ENCODE data around the gene CERS6. TPM values are rescaled to one million over a fixed set of nuclear protein-coding genes. Genes with fewer than 3 reads are reported as not detected.

CERS6 gene
- total RNA-seq, 4 donors from 2014 or later: 46.6 to 67.7 (median 53.6) TPM

DNA sequence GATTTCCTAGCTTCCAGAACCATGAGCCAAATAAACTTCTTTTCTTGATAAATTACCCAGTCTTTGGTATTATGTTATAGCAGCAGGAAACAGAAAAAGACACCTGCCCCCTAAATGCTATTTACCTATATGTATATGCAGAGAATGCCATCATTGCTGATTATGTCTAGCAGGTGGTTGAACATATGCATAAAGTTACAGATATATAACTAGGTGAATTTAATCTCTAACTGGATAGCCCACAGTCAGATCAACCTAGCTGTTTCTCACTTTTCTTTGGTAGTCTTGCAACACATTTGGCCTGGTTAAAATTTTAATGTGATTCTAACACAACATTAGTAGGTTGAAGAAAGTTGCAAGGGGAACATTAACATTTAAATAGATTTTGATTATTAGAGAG, 7.1 kb upstream of the CERS6 start:
- intact Hi-C loops (cut with DNase I): no loop called here
- no peak for DNase-seq (ENCODE audit: extremely low spot score)
- TF ChIP-seq EP300 (IDR thresholded peaks at IDR 0.05) (no peak), POLR2A (IDR thresholded peaks at IDR 0.05; ENCODE audit: low read depth) (no peak), POLR2AphosphoS5 (IDR thresholded peaks at IDR 0.05) (no peak)
- TF ChIP-seq, protein P1, sequence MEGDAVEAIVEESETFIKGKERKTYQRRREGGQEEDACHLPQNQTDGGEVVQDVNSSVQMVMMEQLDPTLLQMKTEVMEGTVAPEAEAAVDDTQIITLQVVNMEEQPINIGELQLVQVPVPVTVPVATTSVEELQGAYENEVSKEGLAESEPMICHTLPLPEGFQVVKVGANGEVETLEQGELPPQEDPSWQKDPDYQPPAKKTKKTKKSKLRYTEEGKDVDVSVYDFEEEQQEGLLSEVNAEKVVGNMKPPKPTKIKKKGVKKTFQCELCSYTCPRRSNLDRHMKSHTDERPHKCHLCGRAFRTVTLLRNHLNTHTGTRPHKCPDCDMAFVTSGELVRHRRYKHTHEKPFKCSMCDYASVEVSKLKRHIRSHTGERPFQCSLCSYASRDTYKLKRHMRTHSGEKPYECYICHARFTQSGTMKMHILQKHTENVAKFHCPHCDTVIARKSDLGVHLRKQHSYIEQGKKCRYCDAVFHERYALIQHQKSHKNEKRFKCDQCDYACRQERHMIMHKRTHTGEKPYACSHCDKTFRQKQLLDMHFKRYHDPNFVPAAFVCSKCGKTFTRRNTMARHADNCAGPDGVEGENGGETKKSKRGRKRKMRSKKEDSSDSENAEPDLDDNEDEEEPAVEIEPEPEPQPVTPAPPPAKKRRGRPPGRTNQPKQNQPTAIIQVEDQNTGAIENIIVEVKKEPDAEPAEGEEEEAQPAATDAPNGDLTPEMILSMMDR (IDR thresholded peaks at IDR 0.05): no peak
- H3K36me3 ChIP-seq: no peaks in the 10 kb centered on the region
- H3K4me3 ChIP-seq: no peak overlapping the region
- no peak overlapping the region for H3K27ac ChIP-seq (replicated peaks in 1 of 4)
- peaks cover 0 to 9% (median 0%) of the 10 kb centered on the region in 4 donors for H3K9me3 ChIP-seq
- H3K27me3 ChIP-seq: no peaks in the 10 kb centered on the region
- H3K4me1 ChIP-seq: no peaks in the 10 kb centered on the region

DNA sequence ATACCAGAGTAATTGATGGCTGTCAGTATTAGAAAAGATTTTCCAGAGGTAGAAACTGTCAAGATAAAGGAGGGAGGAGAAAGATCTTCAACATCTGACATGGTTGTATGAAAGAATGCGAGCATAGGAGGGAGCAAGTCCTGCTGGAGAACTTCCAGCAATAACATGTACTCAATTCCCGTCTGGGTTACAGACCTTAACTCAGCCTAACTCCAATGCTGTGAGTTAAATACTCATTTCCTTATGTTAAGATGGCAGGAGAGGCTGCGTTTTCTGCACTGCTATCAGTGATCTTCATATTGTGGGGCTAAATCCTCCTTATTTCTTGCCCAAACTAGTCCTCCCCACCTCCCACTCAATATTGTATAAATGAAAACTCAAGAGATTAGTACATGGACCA, 6.7 kb upstream of the CERS6 start:
- H3K4me1 ChIP-seq: no peaks in the 10 kb centered on the region
- no peaks in the 10 kb centered on the region for H3K36me3 ChIP-seq
- 60% methylated on average over 3 of the region's 3 CpGs for WGBS
- intact Hi-C loops (cut with DNase I): no loop called here
- no peak overlapping the region for H3K4me3 ChIP-seq
- no peak for DNase-seq (ENCODE audit: extremely low spot score)
- no peak overlapping the region for H3K27ac ChIP-seq (replicated peaks in 1 of 4)
- peaks cover 0 to 9% (median 0%) of the 10 kb centered on the region in 4 donors for H3K9me3 ChIP-seq
- no peak for TF ChIP-seq POLR2AphosphoS5 (IDR thresholded peaks at IDR 0.05)
- TF ChIP-seq, protein P1 (IDR thresholded peaks at IDR 0.05): no peak
- TF ChIP-seq POLR2A (IDR thresholded peaks at IDR 0.05; ENCODE audit: low read depth): no peak
- no peaks in the 10 kb centered on the region for H3K27me3 ChIP-seq

GRCh38 chr2:168450171-168450570, 5.9 kb upstream of the CERS6 start:
- intact Hi-C loops (cut with DNase I): loop anchor here (10.0 kb wide), 2 partner anchors 255 to 305 kb away; no protein-coding TSS in a partner anchor
- Histone ChIP-seq H3K27me3 (no peaks in the 10 kb centered on the region), H3K9me3 (peaks cover 0 to 3% (median 0%) of the 10 kb centered on the region in 4 donors), H3K27ac (replicated peaks in 1 of 4) (no peak overlapping the region), H3K4me3 (no peak overlapping the region), H3K4me1 (peaks cover 0 to 3% (median 1%) of the 10 kb centered on the region in 4 donors), H3K36me3 (no peaks in the 10 kb centered on the region)
- 82% methylated on average over 1 of the region's 1 CpG for WGBS
- TF ChIP-seq EP300 (IDR thresholded peaks at IDR 0.05): no peak
- TF ChIP-seq, protein P1 (IDR thresholded peaks at IDR 0.05): no peak
- no peak for TF ChIP-seq POLR2A (IDR thresholded peaks at IDR 0.05; ENCODE audit: low read depth)
- no peak for TF ChIP-seq POLR2AphosphoS5 (IDR thresholded peaks at IDR 0.05)
- DNase-seq (ENCODE audit: extremely low spot score): no peak

DNA sequence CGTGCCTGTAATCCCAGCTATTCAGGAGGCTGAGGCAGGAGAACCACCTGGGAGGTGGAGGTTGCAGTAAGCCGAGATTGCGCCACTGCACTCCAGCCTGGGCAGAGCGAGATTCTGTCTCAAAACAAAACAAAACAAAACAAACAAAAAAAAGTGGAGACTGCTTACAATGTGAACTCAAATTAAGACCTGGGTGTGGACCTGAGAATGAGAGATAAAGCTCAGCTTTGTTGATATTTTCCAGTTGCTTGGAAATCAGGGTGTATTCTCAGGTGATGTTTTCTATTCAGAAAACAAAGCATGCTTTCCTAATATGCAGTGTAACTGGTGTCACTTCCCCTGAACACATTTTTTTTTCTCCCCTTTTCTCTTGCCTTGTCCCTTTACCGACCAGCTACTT, 5.3 kb upstream of the CERS6 start:
- peaks cover 0 to 9% (median 4%) of the 10 kb centered on the region in 4 donors for H3K4me1 ChIP-seq
- H3K27ac ChIP-seq (replicated peaks in 1 of 4): no peak overlapping the region
- H3K4me3 ChIP-seq: no peak overlapping the region
- no peak for TF ChIP-seq POLR2A (IDR thresholded peaks at IDR 0.05; ENCODE audit: low read depth)
- TF ChIP-seq POLR2AphosphoS5 (IDR thresholded peaks at IDR 0.05): no peak
- TF ChIP-seq, protein P1 (IDR thresholded peaks at IDR 0.05): no peak
- TF ChIP-seq EP300 (IDR thresholded peaks at IDR 0.05): no peak
- intact Hi-C loops (cut with DNase I): loop anchor here (10.0 kb wide), 2 partner anchors 254 to 304 kb away; no protein-coding TSS in a partner anchor
- H3K36me3 ChIP-seq: no peaks in the 10 kb centered on the region
- H3K27me3 ChIP-seq: no peaks in the 10 kb centered on the region
- DNase-seq (ENCODE audit: extremely low spot score): no peak
- 86% methylated on average over 5 of the region's 5 CpGs for WGBS
- H3K9me3 ChIP-seq: no peaks in the 10 kb centered on the region

DNA sequence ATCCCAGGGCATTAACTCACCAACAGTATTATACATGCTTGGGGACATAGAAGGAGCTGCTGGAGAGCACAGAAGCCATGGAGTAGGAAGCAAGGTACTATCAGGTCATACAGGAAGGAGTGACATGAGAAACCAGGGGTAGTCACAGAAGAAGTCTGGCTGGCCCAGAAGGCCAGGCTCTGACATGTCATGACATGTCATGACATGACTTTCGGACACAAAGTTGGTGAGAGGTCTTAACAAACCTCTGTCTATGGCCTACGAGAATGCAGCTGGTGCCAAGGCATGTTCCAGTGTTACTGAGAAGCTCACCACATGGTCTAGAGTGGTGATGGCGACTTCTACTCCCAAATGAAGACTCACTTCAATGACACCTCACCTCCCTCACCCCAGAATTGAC, 3.3 kb upstream of the CERS6 start:
- Histone ChIP-seq H3K4me1 (peaks cover 0 to 14% (median 7%) of the 10 kb centered on the region in 4 donors), H3K27ac (replicated peaks in 1 of 4) (no peak overlapping the region), H3K36me3 (no peaks in the 10 kb centered on the region), H3K27me3 (no peaks in the 10 kb centered on the region), H3K9me3 (no peaks in the 10 kb centered on the region), H3K4me3 (no peak overlapping the region)
- DNase-seq (ENCODE audit: extremely low spot score): no peak
- intact Hi-C loops (cut with DNase I): loop anchor here (10.0 kb wide), 2 partner anchors 252 to 302 kb away; no protein-coding TSS in a partner anchor
- TF ChIP-seq, protein P1 (IDR thresholded peaks at IDR 0.05): no peak
- TF ChIP-seq POLR2AphosphoS5 (IDR thresholded peaks at IDR 0.05) (no peak), EP300 (IDR thresholded peaks at IDR 0.05) (no peak), POLR2A (IDR thresholded peaks at IDR 0.05; ENCODE audit: low read depth) (no peak)
- 95% methylated on average over 3 of the region's 3 CpGs for WGBS

Data from esophagus muscularis mucosa (tissue), 4 donors.